HG03575 (cell line): ENCODE measurements around the gene RNF225.
"Not testable (repeated sequence)": the region's sequence is repeated elsewhere in the genome, so short reads cannot be mapped to it uniquely, and the experiment has no call there.

Experiments used
- ATAC-seq: cut with Tn5 transposase; IDR thresholded peaks from one replicate; pipeline ENCODE4 v1.9.1; 2021; ENCODE audit not compliant: unreplicated experiment, insufficient number of reproducible peaks, low FRiP score; ENCODE audit errors: extremely low read depth

RNF225 gene

GRCh38 chr19:58357481-58358145 is 37.8 kb upstream of the RNF225 start:
- ATAC-seq = no peak

GRCh38 chr19:58361900-58362271 is 33.6 kb upstream of the RNF225 start:
- ATAC-seq = no peak

- peak; percentile 64 for ATAC-seq
Observed at GRCh38 chr19:58362272-58362994, 33.0 kb upstream of the RNF225 start, which contains the start of gene ZNF497. Gene ZNF497 (minus strand): TSS chr19:58362751. CDS start chr19:58357635, 5,116 bp downstream.

- ATAC-seq = no peak
Observed at GRCh38 chr19:58364146-58364545, 31.3 kb upstream of the RNF225 start.

GRCh38 chr19:58366585-58367430 is 28.6 kb upstream of the RNF225 start:
- ATAC-seq = no peak

- no peak for ATAC-seq
Observed at GRCh38 chr19:58367698-58368454, 27.6 kb upstream of the RNF225 start.

- ATAC-seq = no peak
Observed at GRCh38 chr19:58368561-58369360, 26.7 kb upstream of the RNF225 start.

- no peak for ATAC-seq
Observed at GRCh38 chr19:58372311-58373133, 22.9 kb upstream of the RNF225 start.

- ATAC-seq = no peak
Observed at GRCh38 chr19:58374200-58374599, 21.3 kb upstream of the RNF225 start.

GRCh38 chr19:58376724-58377123 is 18.7 kb upstream of the RNF225 start:
- not testable (repeated sequence) for ATAC-seq

- no peak for ATAC-seq
Observed at GRCh38 chr19:58379246-58379645, 16.2 kb upstream of the RNF225 start.

- ATAC-seq = no peak
Observed at GRCh38 chr19:58380037-58380661, 15.3 kb upstream of the RNF225 start.

- peak; percentile 46 for ATAC-seq
Observed at GRCh38 chr19:58380662-58381459, 14.6 kb upstream of the RNF225 start, which contains the start of gene ZNF837. Gene ZNF837 (minus strand): TSS chr19:58381030. CDS start chr19:58369332, 11,698 bp downstream.

- no peak for ATAC-seq
Observed at GRCh38 chr19:58381460-58382212, 13.8 kb upstream of the RNF225 start.

- no peak for ATAC-seq
Observed at GRCh38 chr19:58382997-58383603, 12.4 kb upstream of the RNF225 start.
